SIG-M5 (cell line): ENCODE results near the gene MAGEA8.
"Not testable (repeated sequence)": the region's sequence is repeated elsewhere in the genome, so short reads cannot be mapped to it uniquely, and the experiment has no call there.

ENCODE experiments used
- DNase-seq: peaks from one replicate; lab custom pipeline; 2025; lab: John Stamatoyannopoulos, UW

Gene MAGEA8

GRCh38 chrX:149908308-149908707, 27.3 kb downstream of the MAGEA8 start:
- no peak for DNase-seq

- no peak for DNase-seq
Measured at GRCh38 chrX:149908727-149909126, 27.7 kb downstream of the MAGEA8 start.

DNA sequence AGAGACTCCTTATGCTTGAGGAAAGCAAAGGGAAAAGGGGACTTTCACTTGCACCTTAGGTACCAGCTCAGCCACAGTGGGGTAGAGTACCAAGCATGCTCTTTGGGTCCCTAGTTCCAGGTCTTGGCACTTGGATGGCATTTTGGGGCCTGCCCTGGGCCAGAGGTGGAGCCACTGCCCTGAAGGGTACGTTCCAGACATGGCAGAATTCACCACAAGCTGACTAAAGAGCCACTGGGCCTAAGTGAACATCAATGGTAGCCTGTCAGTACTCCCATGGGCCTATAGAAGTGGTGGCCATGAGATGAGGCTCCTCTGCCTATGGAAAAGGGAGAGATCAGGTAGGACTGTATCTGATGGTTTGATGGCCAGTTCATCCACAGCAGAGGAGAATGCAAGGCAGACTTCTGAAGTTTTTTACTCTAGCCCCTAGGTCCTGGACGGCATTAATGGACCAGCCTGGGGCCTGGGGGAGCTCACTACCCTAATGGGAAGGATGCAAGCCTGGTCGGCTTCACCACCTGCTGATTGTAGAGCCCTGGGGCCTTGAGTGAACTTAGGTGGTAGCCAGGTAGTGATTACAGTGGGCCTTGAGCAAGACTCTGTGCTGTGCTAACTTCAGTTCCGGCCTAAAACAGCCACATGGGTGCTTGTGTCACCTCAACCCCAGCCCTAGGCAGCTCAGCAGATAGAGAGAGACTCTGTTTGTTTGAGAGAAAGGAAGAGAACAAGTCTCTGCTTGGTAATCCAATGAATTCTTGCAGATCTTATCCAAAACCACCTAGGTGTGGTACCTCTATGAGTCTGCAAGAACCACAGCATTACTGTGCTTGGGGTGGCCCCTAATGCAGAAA, 28.6 kb downstream of the MAGEA8 start:
- no peak for DNase-seq

DNA sequence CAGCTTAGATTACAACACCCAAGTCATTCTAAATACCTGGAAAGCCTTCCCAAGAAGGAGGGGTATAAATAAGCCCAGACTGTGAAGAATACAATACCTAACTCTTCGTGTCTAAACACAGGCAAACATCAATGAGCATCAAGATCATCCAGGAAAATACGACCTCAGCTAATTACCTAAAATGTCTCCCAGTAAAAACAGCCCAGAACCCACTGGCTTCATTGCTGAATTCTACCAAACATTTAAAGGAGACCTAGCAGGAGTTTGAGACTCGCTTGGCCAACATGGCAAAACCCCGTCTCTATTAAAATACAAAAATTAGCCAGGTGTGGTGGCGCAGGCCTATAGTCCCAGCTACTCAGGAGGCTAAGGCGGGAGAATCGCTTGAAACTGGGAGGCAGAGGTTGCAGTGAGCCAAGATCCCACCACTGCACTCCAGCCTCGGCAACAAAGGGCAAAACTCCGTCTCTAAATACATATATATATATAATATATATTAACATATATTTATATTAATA, 29.3 kb downstream of the MAGEA8 start:
- no peak for DNase-seq

GRCh38 chrX:149916745-149917392, 35.9 kb downstream of the MAGEA8 start:
- DNase-seq = no peak

DNA sequence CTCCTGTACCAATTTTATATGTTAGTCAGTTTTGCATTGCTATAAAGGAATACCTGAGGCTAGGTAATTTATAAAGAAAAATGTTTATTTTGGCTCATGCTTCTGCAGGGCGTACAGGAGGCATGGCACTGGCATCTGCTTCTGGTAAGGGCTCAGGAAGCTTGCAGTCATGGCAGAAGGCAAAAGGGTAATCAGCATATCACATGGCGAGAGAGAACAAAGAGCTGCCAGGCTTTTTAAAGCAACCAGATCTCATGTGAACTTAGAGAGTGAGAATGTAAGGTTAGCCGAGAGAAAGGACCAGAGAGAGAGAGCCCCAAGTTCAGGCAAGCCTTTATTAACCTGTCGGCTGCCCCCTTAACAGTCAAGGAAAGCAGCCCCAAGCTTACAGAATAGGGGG, 42.9 kb downstream of the MAGEA8 start:
- not testable (repeated sequence) for DNase-seq

- DNase-seq = not testable (repeated sequence)
Measured at GRCh38 chrX:149924434-149924833, 43.5 kb downstream of the MAGEA8 start.

DNA sequence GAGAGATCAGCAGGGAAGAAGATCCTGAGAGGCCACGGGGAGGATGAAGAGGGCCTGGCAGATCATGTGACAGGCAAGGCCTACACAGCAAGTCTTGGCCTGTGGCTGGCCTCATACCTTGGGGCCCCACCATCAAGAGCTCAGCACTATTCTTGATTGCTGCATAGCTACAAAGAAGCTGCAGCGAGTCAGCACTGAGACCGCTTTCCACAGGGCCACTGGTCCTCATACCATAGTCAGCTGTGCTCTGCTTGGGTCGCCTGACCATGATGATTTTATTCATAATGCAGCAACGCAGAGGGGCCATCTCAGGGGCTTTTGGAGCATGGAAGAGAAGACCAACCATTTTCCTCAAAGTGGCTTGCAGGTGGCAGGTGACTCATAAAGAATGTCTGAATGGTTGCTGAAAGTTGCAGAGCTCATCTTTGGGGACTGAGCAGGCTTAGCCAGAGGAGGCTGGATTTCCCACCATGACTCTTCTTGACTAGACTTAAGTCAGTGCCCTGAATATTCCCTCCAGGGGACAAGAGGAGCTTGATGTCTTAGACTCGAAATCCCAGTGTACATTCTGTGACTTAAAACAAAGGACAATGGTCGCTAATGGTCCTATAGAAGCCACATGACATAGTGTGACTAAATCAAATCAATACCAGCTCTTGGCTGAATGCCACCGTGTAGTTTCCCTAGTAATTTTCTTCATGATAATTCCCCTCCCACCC, 46.4 kb downstream of the MAGEA8 start:
- DNase-seq = not testable (repeated sequence)

- DNase-seq = not testable (repeated sequence)
Measured at GRCh38 chrX:149927964-149928258, 46.9 kb downstream of the MAGEA8 start.

DNA sequence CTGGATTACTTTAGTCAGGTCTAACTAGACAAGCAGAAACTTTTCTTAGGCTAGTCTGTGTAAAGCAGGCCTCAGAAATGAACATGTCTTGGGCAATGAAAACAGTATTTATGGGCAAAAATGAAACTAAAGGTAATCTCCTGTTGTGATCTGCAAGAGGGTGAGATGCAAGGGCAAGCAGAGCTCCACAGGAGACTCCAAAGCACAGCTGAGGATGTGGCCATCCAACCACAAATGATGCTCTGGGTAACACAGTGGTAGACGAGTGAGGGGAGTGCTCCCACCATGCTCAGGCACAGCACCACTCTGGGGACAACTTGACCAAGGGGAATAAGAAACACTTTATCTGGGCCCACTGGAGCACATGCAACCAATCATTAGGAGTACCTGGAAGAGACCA, 47.7 kb downstream of the MAGEA8 start:
- DNase-seq = not testable (repeated sequence)

DNA sequence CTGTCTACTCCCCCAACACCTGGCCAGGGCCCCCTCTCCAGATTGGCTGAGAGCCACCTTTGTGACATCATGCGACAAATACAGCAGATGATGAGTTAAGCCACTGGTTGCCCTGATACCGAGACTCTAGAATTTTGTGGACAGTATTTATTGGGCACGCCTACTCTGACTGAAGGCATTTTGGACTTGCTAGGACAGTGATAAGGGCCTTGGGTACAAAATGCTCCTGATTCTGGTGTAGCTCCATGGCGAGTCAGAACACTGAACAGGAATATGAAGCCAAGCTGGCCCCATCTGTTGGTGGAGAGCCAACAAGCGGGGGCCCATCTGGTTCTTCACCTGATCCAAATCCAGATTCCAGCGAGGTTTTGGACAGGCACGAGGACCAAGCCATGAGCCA, 48.4 kb downstream of the MAGEA8 start, which contains the start of gene HSFX4:
HSFX4 (plus strand) TSS at position 174 of the 400 bp plus-strand sequence; CDS start at position 246, 72 bp downstream.
- not testable (repeated sequence) for DNase-seq

DNA sequence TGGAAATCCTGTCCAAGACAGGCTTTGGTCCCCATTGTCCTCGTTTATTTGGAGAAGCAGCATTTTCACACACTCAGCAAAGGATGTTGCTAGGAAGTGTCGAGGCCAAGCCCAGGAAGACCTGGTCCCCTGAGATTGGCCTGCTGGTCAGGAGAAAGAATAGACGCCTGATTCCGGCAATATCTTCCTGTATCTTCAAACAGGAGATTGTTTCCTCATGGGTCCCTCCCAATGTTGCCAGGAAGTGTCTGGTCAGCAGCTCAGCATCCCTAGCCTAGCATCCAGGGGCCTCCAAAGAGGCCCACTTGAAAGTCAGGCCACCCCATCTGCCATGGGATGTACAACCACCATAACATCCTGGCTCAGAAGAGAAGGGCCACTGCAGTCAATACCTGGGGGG, 50.4 kb downstream of the MAGEA8 start:
- DNase-seq = not testable (repeated sequence)

GRCh38 chrX:149932150-149932549, 51.2 kb downstream of the MAGEA8 start:
- not testable (repeated sequence) for DNase-seq

DNA sequence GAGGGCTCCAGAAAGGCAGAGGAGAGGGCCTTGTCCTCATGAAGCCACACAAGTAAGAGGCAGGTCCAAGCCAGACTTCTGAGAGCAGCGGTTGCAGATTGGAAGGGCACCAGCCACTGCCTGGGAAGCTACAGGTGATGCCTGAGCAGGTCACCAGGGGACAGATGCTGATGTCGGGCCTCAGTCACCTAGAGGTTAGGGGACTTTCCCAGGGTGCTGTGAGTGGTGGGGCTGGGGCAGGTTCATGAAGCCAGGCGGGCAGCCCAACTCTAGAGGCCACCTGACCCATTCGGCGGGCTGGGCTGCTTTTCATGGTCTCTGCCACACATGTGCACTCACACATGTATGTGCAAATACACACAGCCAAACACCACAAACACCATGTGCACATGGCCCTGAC, 52.0 kb downstream of the MAGEA8 start:
- not testable (repeated sequence) for DNase-seq

- DNase-seq = not testable (repeated sequence)
Measured at GRCh38 chrX:149933547-149933946, 52.6 kb downstream of the MAGEA8 start.
